ENCODE measurements around the gene STARD8.

Gene STARD8

DNA sequence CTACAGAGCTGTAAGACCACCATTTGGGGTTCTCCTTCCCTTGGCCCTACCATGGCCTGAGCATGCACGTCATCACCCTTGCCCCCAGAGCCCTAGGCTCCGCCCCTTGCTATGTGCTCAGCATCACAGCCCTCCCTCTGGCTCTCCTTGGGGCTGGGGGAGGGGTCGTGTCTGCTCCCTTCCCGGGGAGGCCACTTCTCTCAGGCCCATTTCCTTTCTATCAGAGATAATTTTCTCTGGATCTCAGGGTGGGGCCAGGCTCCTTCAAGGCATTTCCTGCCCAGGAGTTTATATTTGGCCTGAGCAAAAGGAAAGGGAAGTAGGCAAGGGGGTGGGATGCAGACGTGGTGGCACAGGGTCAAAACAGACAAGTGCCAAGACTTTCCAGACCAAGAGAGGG lies 55.9 kb downstream of the STARD8 start:
- POLR2A ChIA-PET = no interaction called here
- CTCF ChIA-PET = interaction anchor here (1.2 kb wide), 1 partner anchor 510 kb away, joined by 3 read pairs; no protein-coding TSS in a partner anchor
- H3K4me1 ChIP-seq (ENCODE audit: control extremely low read depth in 1 of 4, control insufficient read depth in 4 of 4, insufficient read depth in 4 of 4, low read length in 3 of 4) = peaks cover 0 to 73% (median 60%) of the 10 kb centered on the region in 4 experiments
- WGBS (ENCODE audit: insufficient coverage) = 16% methylated on average over 5 of the region's 5 CpGs
- DNase-seq = no peak
- H3K27me3 ChIP-seq (replicated peaks in 2 of 5; ENCODE audit: control insufficient read depth in 4 of 5, insufficient read depth in 5 of 5, low read length in 4 of 5) = peaks cover 0 to 1% (median 0%) of the 10 kb centered on the region in 5 experiments
- H3K27ac ChIP-seq (ENCODE audit: insufficient read depth in 1 of 2, low read depth in 1 of 2, low read length in 2 of 2, poor library complexity in 1 of 2, severe bottlenecking in 2 of 2) = no peak overlapping the region
- no peak overlapping the region for H3K4me3 ChIP-seq (ENCODE audit: control insufficient read depth in 1 of 7, extremely low read depth in 1 of 7, insufficient read depth in 4 of 7, low read depth in 2 of 7, low read length in 6 of 7)
- H3K9me3 ChIP-seq (ENCODE audit: control extremely low read depth in 1 of 5, control insufficient read depth in 4 of 5, insufficient read depth in 2 of 5, low read depth in 1 of 5, low read length in 4 of 5) = no peaks in the 10 kb centered on the region
- H3K36me3 ChIP-seq (ENCODE audit: control insufficient read depth in 4 of 4, insufficient read depth in 4 of 4, low read length in 3 of 4) = no peaks in the 10 kb centered on the region

DNA sequence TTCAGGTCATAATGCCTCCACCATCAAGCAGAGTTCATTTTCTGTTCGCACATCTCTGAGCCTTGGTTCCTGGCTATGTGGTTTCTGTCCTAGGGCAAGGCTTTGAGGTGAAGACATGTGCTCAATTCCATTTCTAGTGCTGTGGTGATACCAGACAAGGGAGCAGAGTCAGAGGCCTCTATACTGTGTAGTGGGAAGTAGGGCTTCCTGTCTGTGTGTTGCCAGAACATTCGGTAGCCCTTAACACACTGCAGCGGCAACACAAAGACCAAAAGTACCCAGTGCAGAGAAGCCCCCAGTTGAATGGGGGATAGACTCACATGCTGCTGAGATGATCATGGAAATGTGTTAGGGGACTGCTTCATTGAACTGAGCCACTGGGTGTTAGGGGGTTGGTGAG lies 56.4 kb downstream of the STARD8 start:
- 48% methylated on average over 3 of the region's 3 CpGs for WGBS (ENCODE audit: insufficient coverage)
- Histone ChIP-seq H3K27me3 (replicated peaks in 2 of 5; ENCODE audit: control insufficient read depth in 4 of 5, insufficient read depth in 5 of 5, low read length in 4 of 5) (peaks cover 0 to 3% (median 0%) of the 10 kb centered on the region in 5 experiments), H3K36me3 (ENCODE audit: control insufficient read depth in 4 of 4, insufficient read depth in 4 of 4, low read length in 3 of 4) (no peaks in the 10 kb centered on the region), H3K9me3 (ENCODE audit: control extremely low read depth in 1 of 5, control insufficient read depth in 4 of 5, insufficient read depth in 2 of 5, low read depth in 1 of 5, low read length in 4 of 5) (no peaks in the 10 kb centered on the region), H3K4me3 (ENCODE audit: control insufficient read depth in 1 of 7, extremely low read depth in 1 of 7, insufficient read depth in 4 of 7, low read depth in 2 of 7, low read length in 6 of 7) (no peak overlapping the region), H3K4me1 (ENCODE audit: control extremely low read depth in 1 of 4, control insufficient read depth in 4 of 4, insufficient read depth in 4 of 4, low read length in 3 of 4) (peaks cover 0 to 73% (median 58%) of the 10 kb centered on the region in 4 experiments), H3K27ac (ENCODE audit: insufficient read depth in 1 of 2, low read depth in 1 of 2, low read length in 2 of 2, poor library complexity in 1 of 2, severe bottlenecking in 2 of 2) (no peak overlapping the region)
- peak in 1 of 3 donors; percentile 31 for DNase-seq
- POLR2A ChIA-PET = no interaction called here
- CTCF ChIA-PET = interaction anchor here (0.6 kb wide), 1 partner anchor 512 kb away, joined by 3 read pairs; no protein-coding TSS in a partner anchor

DNA sequence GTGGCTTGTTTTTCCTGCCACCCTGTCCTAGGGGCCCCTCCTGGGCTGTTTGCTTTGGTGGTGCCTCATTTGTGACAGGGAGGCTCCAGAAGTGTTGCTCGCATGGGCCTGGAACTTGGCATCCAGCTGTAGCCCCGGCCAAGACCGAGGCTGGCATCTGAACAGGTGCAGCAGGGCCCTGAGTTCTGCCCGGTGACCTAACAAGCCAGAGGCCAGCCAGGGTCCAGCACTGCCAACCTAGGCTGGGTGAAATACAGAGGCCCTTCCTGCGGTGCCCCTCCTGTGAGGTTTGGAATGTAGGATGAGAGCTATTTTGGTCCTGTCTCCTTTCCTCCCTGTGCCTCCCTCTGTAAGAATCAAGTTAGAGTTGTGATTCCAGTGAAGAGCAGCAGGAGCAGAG lies 58.5 kb downstream of the STARD8 start:
- CTCF ChIA-PET = no interaction called here
- Histone ChIP-seq H3K27ac (ENCODE audit: insufficient read depth in 1 of 2, low read depth in 1 of 2, low read length in 2 of 2, poor library complexity in 1 of 2, severe bottlenecking in 2 of 2) (no peak overlapping the region), H3K9me3 (ENCODE audit: control extremely low read depth in 1 of 5, control insufficient read depth in 4 of 5, insufficient read depth in 2 of 5, low read depth in 1 of 5, low read length in 4 of 5) (no peaks in the 10 kb centered on the region), H3K4me3 (ENCODE audit: control insufficient read depth in 1 of 7, extremely low read depth in 1 of 7, insufficient read depth in 4 of 7, low read depth in 2 of 7, low read length in 6 of 7) (no peak overlapping the region), H3K36me3 (ENCODE audit: control insufficient read depth in 4 of 4, insufficient read depth in 4 of 4, low read length in 3 of 4) (no peaks in the 10 kb centered on the region), H3K27me3 (replicated peaks in 2 of 5; ENCODE audit: control insufficient read depth in 4 of 5, insufficient read depth in 5 of 5, low read length in 4 of 5) (peaks cover 0 to 3% (median 0%) of the 10 kb centered on the region in 5 experiments), H3K4me1 (ENCODE audit: control extremely low read depth in 1 of 4, control insufficient read depth in 4 of 4, insufficient read depth in 4 of 4, low read length in 3 of 4) (peaks cover 0 to 55% (median 42%) of the 10 kb centered on the region in 4 experiments)
- 84% methylated on average over 3 of the region's 5 CpGs for WGBS (ENCODE audit: insufficient coverage)
- DNase-seq = no peak
- POLR2A ChIA-PET = no interaction called here

DNA sequence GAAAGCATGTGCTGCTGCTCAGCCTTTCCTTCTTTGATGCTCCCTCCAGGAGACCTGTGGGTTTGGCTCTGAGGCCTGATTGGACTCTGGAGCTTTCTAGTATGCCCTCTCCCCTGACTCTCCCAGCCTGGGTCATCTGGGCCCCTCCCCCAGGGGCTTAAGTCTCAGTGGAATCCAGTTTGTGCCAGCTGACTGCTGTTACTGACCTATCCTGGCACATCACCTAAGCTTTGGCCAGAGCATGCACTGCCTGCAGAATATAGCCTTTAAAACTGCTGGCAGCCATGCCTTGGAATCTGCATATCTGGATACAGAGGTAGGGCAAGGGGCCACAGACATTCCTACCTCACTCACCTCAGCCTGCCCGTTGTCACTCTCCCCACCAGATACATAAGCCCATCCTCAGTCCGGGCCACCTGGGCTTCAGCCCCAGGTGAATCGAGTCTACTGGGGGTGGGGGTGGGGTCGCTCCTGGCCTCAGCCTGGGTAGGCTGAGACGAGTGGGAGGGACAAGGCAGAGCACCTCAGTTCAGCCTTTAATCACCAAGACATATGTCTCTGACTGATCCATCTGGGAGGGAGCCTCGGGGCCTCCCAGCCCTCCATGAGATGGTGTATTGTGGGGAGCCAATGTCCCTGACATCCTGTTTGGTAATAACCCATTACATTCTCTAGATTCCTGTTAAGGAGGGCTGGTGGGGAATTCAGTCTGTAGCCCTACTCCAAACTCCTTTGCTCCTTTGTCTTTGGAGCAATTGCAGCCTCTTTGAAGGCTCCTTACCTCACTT lies 61.2 kb downstream of the STARD8 start:
- H3K4me1 ChIP-seq (ENCODE audit: control extremely low read depth in 1 of 4, control insufficient read depth in 4 of 4, insufficient read depth in 4 of 4, low read length in 3 of 4) = peaks cover 0 to 32% (median 22%) of the 10 kb centered on the region in 4 experiments
- POLR2A ChIA-PET = no interaction called here
- peaks cover 0 to 6% (median 0%) of the 10 kb centered on the region in 5 experiments for H3K27me3 ChIP-seq (replicated peaks in 2 of 5; ENCODE audit: control insufficient read depth in 4 of 5, insufficient read depth in 5 of 5, low read length in 4 of 5)
- CTCF ChIA-PET = interaction anchor here (1.2 to 4.5 kb wide), 3 partner anchors 8 to 196 kb away, joined by 3 to 25 read pairs (median 9); no protein-coding TSS in a partner anchor
- no peak overlapping the region for H3K27ac ChIP-seq (ENCODE audit: insufficient read depth in 1 of 2, low read depth in 1 of 2, low read length in 2 of 2, poor library complexity in 1 of 2, severe bottlenecking in 2 of 2)
- H3K36me3 ChIP-seq (ENCODE audit: control insufficient read depth in 4 of 4, insufficient read depth in 4 of 4, low read length in 3 of 4) = peaks cover 0 to 7% (median under 1%) of the 10 kb centered on the region in 4 experiments
- H3K4me3 ChIP-seq (ENCODE audit: control insufficient read depth in 1 of 7, extremely low read depth in 1 of 7, insufficient read depth in 4 of 7, low read depth in 2 of 7, low read length in 6 of 7) = no peak overlapping the region
- no CpG with 5 or more reads among the region's 6 CpGs for WGBS (ENCODE audit: insufficient coverage)
- no peaks in the 10 kb centered on the region for H3K9me3 ChIP-seq (ENCODE audit: control extremely low read depth in 1 of 5, control insufficient read depth in 4 of 5, insufficient read depth in 2 of 5, low read depth in 1 of 5, low read length in 4 of 5)
- DNase-seq = no peak

GRCh38 chrX:68710870-68711576 lies 63.6 kb downstream of the STARD8 start:
- no peak overlapping the region for H3K27ac ChIP-seq (ENCODE audit: insufficient read depth in 1 of 2, low read depth in 1 of 2, low read length in 2 of 2, poor library complexity in 1 of 2, severe bottlenecking in 2 of 2)

DNA sequence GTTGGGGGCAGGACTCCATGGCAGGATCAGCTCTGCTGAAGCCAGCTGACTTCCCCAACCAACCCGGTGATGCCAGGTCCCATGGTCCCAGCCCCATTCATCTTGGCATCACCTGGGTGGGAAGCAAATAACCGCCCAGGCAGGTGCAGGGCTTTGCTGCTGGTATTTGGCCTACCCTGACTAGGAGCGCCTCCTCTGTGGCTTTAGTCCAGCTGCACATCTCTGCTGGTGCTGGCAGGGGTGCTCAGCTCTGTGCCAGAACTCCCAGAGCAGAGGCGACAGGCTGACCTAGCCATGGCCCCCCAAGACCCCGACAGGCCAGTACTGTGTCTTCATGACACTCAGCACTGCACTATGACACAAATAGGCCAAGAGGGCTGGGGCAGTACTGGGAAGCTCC lies 64.4 kb downstream of the STARD8 start:
- 51% methylated on average over 3 of the region's 5 CpGs for WGBS (ENCODE audit: insufficient coverage)

More at GRCh38 chrX:68710870-68711576, 63.6 kb downstream of the STARD8 start:
- H3K9me3 ChIP-seq (ENCODE audit: control extremely low read depth in 1 of 5, control insufficient read depth in 4 of 5, insufficient read depth in 2 of 5, low read depth in 1 of 5, low read length in 4 of 5) = no peaks in the 10 kb centered on the region
- H3K27me3 ChIP-seq (replicated peaks in 2 of 5; ENCODE audit: control insufficient read depth in 4 of 5, insufficient read depth in 5 of 5, low read length in 4 of 5) = peaks cover 0 to 8% (median 0%) of the 10 kb centered on the region in 5 experiments
- H3K36me3 ChIP-seq (ENCODE audit: control insufficient read depth in 4 of 4, insufficient read depth in 4 of 4, low read length in 3 of 4) = peaks cover 0 to 27% (median 11%) of the 10 kb centered on the region in 4 experiments
- DNase-seq = peak in 2 of 3 donors; percentile 36 to 41
- WGBS (ENCODE audit: insufficient coverage) = 57% methylated on average over 1 of the region's 4 CpGs
- CTCF ChIA-PET = interaction anchor here (0.6 to 4.5 kb wide), 18 partner anchors 10 to 526 kb away, joined by 3 to 25 read pairs (median 4); partner anchors contain the start of gene STARD8
- POLR2A ChIA-PET = no interaction called here
- H3K4me1 ChIP-seq (ENCODE audit: control extremely low read depth in 1 of 4, control insufficient read depth in 4 of 4, insufficient read depth in 4 of 4, low read length in 3 of 4) = peaks cover 0 to 15% (median 9%) of the 10 kb centered on the region in 4 experiments
- H3K4me3 ChIP-seq (ENCODE audit: control insufficient read depth in 1 of 7, extremely low read depth in 1 of 7, insufficient read depth in 4 of 7, low read depth in 2 of 7, low read length in 6 of 7) = no peak overlapping the region

More for the DNA sequence above, 64.4 kb downstream of the STARD8 start:
- Histone ChIP-seq H3K27me3 (replicated peaks in 2 of 5; ENCODE audit: control insufficient read depth in 4 of 5, insufficient read depth in 5 of 5, low read length in 4 of 5) (peaks cover 0 to 10% (median 0%) of the 10 kb centered on the region in 5 experiments), H3K9me3 (ENCODE audit: control extremely low read depth in 1 of 5, control insufficient read depth in 4 of 5, insufficient read depth in 2 of 5, low read depth in 1 of 5, low read length in 4 of 5) (no peaks in the 10 kb centered on the region), H3K27ac (ENCODE audit: insufficient read depth in 1 of 2, low read depth in 1 of 2, low read length in 2 of 2, poor library complexity in 1 of 2, severe bottlenecking in 2 of 2) (no peak overlapping the region), H3K4me3 (ENCODE audit: control insufficient read depth in 1 of 7, extremely low read depth in 1 of 7, insufficient read depth in 4 of 7, low read depth in 2 of 7, low read length in 6 of 7) (no peak overlapping the region), H3K36me3 (ENCODE audit: control insufficient read depth in 4 of 4, insufficient read depth in 4 of 4, low read length in 3 of 4) (peaks cover 0 to 30% (median 13%) of the 10 kb centered on the region in 4 experiments), H3K4me1 (ENCODE audit: control extremely low read depth in 1 of 4, control insufficient read depth in 4 of 4, insufficient read depth in 4 of 4, low read length in 3 of 4) (peaks cover 0 to 15% (median 9%) of the 10 kb centered on the region in 4 experiments)
- ChIA-PET CTCF (interaction anchor here (0.6 to 4.5 kb wide), 10 partner anchors 16 to 526 kb away, joined by 3 to 25 read pairs (median 8); no protein-coding TSS in a partner anchor), POLR2A (no interaction called here)
- DNase-seq = no peak

All from common myeloid progenitor, CD34-positive (primary cell).